Neuronal stem cell (in vitro differentiated cells): ENCODE measurements around the gene RPS21.

Experiments
- DNase-seq: peaks from one replicate; pipeline ENCODE4 v3.0.0-alpha.2; 2013; ENCODE audit warnings: low spot score
- H2AFZ ChIP-seq: one replicate; pipeline ENCODE4 v1.6.1; 2013; ENCODE audit warnings: mild to moderate bottlenecking, low read length, inconsistent platforms
- H2AK5ac ChIP-seq: 2 replicates; pipeline ENCODE4 v1.6.1; 2013; ENCODE audit warnings: low read depth, mild to moderate bottlenecking, inconsistent platforms, low read length, moderate library complexity, mixed read lengths
- H2BK120ac ChIP-seq: 2 replicates; pipeline ENCODE4 v1.6.1; 2013; ENCODE audit warnings: low read depth, mild to moderate bottlenecking, inconsistent platforms, low read length, moderate library complexity, mixed read lengths
- H2BK12ac ChIP-seq: one replicate; pipeline ENCODE4 v1.6.1; 2013; ENCODE audit warnings: low read length, inconsistent platforms
- H2BK15ac ChIP-seq: 2 replicates; pipeline ENCODE4 v1.6.1; 2013; ENCODE audit warnings: mild to moderate bottlenecking, low read length, inconsistent platforms, mixed read lengths
- H2BK5ac ChIP-seq: one replicate; pipeline ENCODE4 v1.6.1; 2013; ENCODE audit warnings: inconsistent platforms, mild to moderate bottlenecking, low read length, moderate library complexity
- H3K14ac ChIP-seq: one replicate; pipeline ENCODE4 v1.6.1; 2013; ENCODE audit warnings: low read length, inconsistent platforms
- H3K18ac ChIP-seq: 2 replicates; pipeline ENCODE4 v1.6.1; 2013; ENCODE audit warnings: low read length, inconsistent platforms
- H3K23ac ChIP-seq: 2 replicates; pipeline ENCODE4 v1.6.1; 2013; ENCODE audit warnings: low read depth, mild to moderate bottlenecking, mixed read lengths, low read length, inconsistent platforms; ENCODE audit not compliant: poor library complexity
- H3K27ac ChIP-seq: replicated peaks from 3 replicates; pipeline ENCODE4 v1.5.1; 2013; ENCODE audit warnings: low read length, inconsistent platforms
- H3K27me3 ChIP-seq, 3 experiments: 2 replicates each; pipeline ENCODE4 v1.6.1; 2013; ENCODE audit warnings: low read length in 3 of 3, mild to moderate bottlenecking in 2 of 3, inconsistent platforms in 1 of 3, low read depth in 1 of 3, mixed read lengths in 1 of 3, moderate library complexity in 1 of 3; ENCODE audit not compliant: control insufficient read depth in 3 of 3, insufficient read depth in 3 of 3
- H3K36me3 ChIP-seq, 2 donors: replicated peaks in 1 of 2; 2 replicates each; pipeline ENCODE4 v1.6.1; 2013; ENCODE audit warnings: low read length in 2 of 2; ENCODE audit not compliant: control insufficient read depth in 2 of 2, insufficient read depth in 2 of 2
- H3K4ac ChIP-seq: 2 replicates; pipeline ENCODE4 v1.6.1; 2013; ENCODE audit warnings: inconsistent platforms, mild to moderate bottlenecking, low read length, moderate library complexity
- H3K4me1 ChIP-seq, 2 donors: 1 replicate in 1 of 2; 2 replicates in 1 of 2; pipeline ENCODE4 v1.6.1; 2013; ENCODE audit warnings: low read length in 2 of 2, low read depth in 1 of 2; ENCODE audit not compliant: control insufficient read depth in 2 of 2, insufficient read depth in 1 of 2
- H3K4me2 ChIP-seq: one replicate; pipeline ENCODE4 v1.6.1; 2013; ENCODE audit warnings: mild to moderate bottlenecking, low read length, inconsistent platforms; ENCODE audit not compliant: insufficient read depth, poor library complexity, severe bottlenecking
- H3K4me3 ChIP-seq, 2 donors: 2 replicates each; pipeline ENCODE4 v1.5.1; 2013; ENCODE audit warnings: low read length in 2 of 2, mild to moderate bottlenecking in 2 of 2, inconsistent platforms in 1 of 2, moderate library complexity in 1 of 2
- H3K79me1 ChIP-seq: one replicate; pipeline ENCODE4 v1.6.1; 2013; ENCODE audit warnings: low read depth, mild to moderate bottlenecking, inconsistent platforms, low read length, moderate library complexity
- H3K9ac ChIP-seq: one replicate; pipeline ENCODE4 v1.6.1; 2013; ENCODE audit warnings: mild to moderate bottlenecking, low read depth, low read length, inconsistent platforms; ENCODE audit not compliant: poor library complexity
- H3K9me3 ChIP-seq, 2 donors: replicated peaks in 1 of 2; 2 replicates each; pipeline versions ENCODE3 to v1.6.1; 2013; ENCODE audit warnings: low read length in 2 of 2, mild to moderate bottlenecking in 2 of 2, inconsistent platforms in 1 of 2, low read depth in 1 of 2, mixed read lengths in 1 of 2, moderate library complexity in 1 of 2; ENCODE audit not compliant: control insufficient read depth in 2 of 2, insufficient read depth in 1 of 2
- H4K8ac ChIP-seq: one replicate; pipeline ENCODE4 v1.6.1; 2013; ENCODE audit warnings: low read depth, mild to moderate bottlenecking, inconsistent platforms, low read length, moderate library complexity
- H4K91ac ChIP-seq: one replicate; pipeline ENCODE4 v1.6.1; 2013; ENCODE audit warnings: low read length, low read depth, mild to moderate bottlenecking, inconsistent platforms; ENCODE audit not compliant: poor library complexity
- WGBS, 2 donors: extraction: QIAGEN DNeasy Blood & Tissue Kit; methylation state at CpG; one replicate each; pipeline ENCODE4 v1.1.7; 2013; ENCODE audit warnings: missing lambda C conversion rate in 2 of 2, mixed read lengths in 1 of 2; ENCODE audit not compliant: insufficient read length in 2 of 2, insufficient replicate concordance in 1 of 2; ENCODE audit errors: extremely low coverage in 2 of 2; 5-methylcytosine and 5-hydroxymethylcytosine counted together

Gene RPS21

GRCh38 chr20:62426699-62427131, 39.8 kb downstream of the RPS21 start:
- Histone ChIP-seq H2AFZ (no peak overlapping the region), H4K91ac (no peak overlapping the region), H3K18ac (peak overlapping the region; percentile 95), H2AK5ac (peak overlapping the region; percentile 99), H4K8ac (peak overlapping the region; percentile 77), H3K9me3 (no peaks in the 10 kb centered on the region), H3K4me3 (no peak overlapping the region), H3K4me1 (peaks cover 0 to 13% of the 10 kb centered on the region in 2 donors), H3K27ac (no peak overlapping the region), H3K36me3 (no peaks in the 10 kb centered on the region), H3K79me1 (peaks cover 2% of the 10 kb centered on the region), H3K14ac (peak overlapping the region; percentile 84), H3K9ac (peak overlapping the region; percentile 67), H3K27me3 (peaks cover 0 to 48% (median 0%) of the 10 kb centered on the region in 3 experiments), H2BK15ac (peak overlapping the region; percentile 93), H3K23ac (peak overlapping the region; percentile 95), H2BK12ac (peak overlapping the region; percentile 98), H3K4ac (peak overlapping the region; percentile 43), H3K4me2 (no peak overlapping the region), H2BK5ac (peak overlapping the region; percentile 93), H2BK120ac (no peak overlapping the region)
- DNase-seq: no peak
- no CpG with 5 or more reads among the region's 22 CpGs for WGBS, 2 donors

GRCh38 chr20:62427172-62428001, 40.5 kb downstream of the RPS21 start, which contains the start of gene RBBP8NL:
Gene RBBP8NL, minus strand, starts transcription at chr20:62427539. Its CDS starts 7,892 bp downstream, at chr20:62419647.
- Histone ChIP-seq H3K4ac (peak within 1 kb of the TSS; percentile 43), H3K9ac (peak within 1 kb of the TSS; percentile 67), H4K91ac (no peak within 1 kb of the TSS), H3K79me1 (peaks cover 2% of the 10 kb centered on the region), H3K27ac (no peak within 1 kb of the TSS), H3K27me3 (peaks cover 0 to 55% (median under 1%) of the 10 kb centered on the region in 3 experiments), H2AK5ac (peak within 1 kb of the TSS; percentile 99), H3K9me3 (no peaks in the 10 kb centered on the region), H3K4me3 (no peak within 1 kb of the TSS), H3K14ac (peak within 1 kb of the TSS; percentile 84), H3K4me2 (no peak within 1 kb of the TSS), H3K18ac (peak within 1 kb of the TSS; percentile 95), H2BK120ac (no peak within 1 kb of the TSS), H2AFZ (no peak within 1 kb of the TSS), H4K8ac (peak within 1 kb of the TSS; percentile 77), H3K36me3 (no peaks in the 10 kb centered on the region), H3K23ac (peak within 1 kb of the TSS; percentile 95), H2BK5ac (peak within 1 kb of the TSS; percentile 93), H2BK15ac (peak within 1 kb of the TSS; percentile 93), H2BK12ac (peak within 1 kb of the TSS; percentile 98), H3K4me1 (peaks cover 0 to 13% of the 10 kb centered on the region in 2 donors)
- no peak for DNase-seq
- WGBS, 2 donors: no CpG with 5 or more reads among the region's 28 CpGs

- no peak overlapping the region for H2BK120ac ChIP-seq
- H3K27ac ChIP-seq: no peak overlapping the region
- no CpG with 5 or more reads among the region's 10 CpGs for WGBS, 2 donors
- peak overlapping the region; percentile 57 for H3K9ac ChIP-seq
- no peaks in the 10 kb centered on the region for H3K9me3 ChIP-seq
- DNase-seq: no peak
- H3K23ac ChIP-seq: no peak overlapping the region
- peak overlapping the region; percentile 10 for H2BK5ac ChIP-seq
- H3K4me1 ChIP-seq: peaks cover 0 to 13% of the 10 kb centered on the region in 2 donors
- no peak overlapping the region for H4K91ac ChIP-seq
- peak overlapping the region; percentile 79 for H2AK5ac ChIP-seq
- peak overlapping the region; percentile 80 for H2BK12ac ChIP-seq
- no peak overlapping the region for H4K8ac ChIP-seq
- H3K14ac ChIP-seq: peak overlapping the region; percentile 17
- H3K27me3 ChIP-seq: peaks cover 0 to 56% (median 2%) of the 10 kb centered on the region in 3 experiments
- H3K4ac ChIP-seq: no peak overlapping the region
- peak overlapping the region; percentile 84 for H2BK15ac ChIP-seq
- no peak overlapping the region for H3K4me2 ChIP-seq
- no peaks in the 10 kb centered on the region for H3K36me3 ChIP-seq
- no peak overlapping the region for H2AFZ ChIP-seq
- H3K4me3 ChIP-seq: no peak overlapping the region
- peaks cover 2% of the 10 kb centered on the region for H3K79me1 ChIP-seq
- peak overlapping the region; percentile 72 for H3K18ac ChIP-seq
These were observed 41.1 kb downstream of the RPS21 start for GRCh38 chr20:62428002-62428372.
